DND-41 (cell line): ENCODE data around the gene PRR5L.

Source experiments
- CTCF ChIP-seq: IDR thresholded peaks from 2 replicates; pipeline ENCODE4 v1.5.1; 2012; ENCODE audit warnings: borderline replicate concordance, low read length, moderate library complexity, mild to moderate bottlenecking; ENCODE audit not compliant: poor library complexity, severe bottlenecking; ENCODE audit errors: extremely low read depth
- EZH2 ChIP-seq: IDR thresholded peaks from 3 replicates; pipeline ENCODE4 v1.6.1; 2012; ENCODE audit warnings: borderline replicate concordance, low read depth, mild to moderate bottlenecking, moderate library complexity, low read length, inconsistent platforms; ENCODE audit not compliant: severe bottlenecking

GRCh38 chr11:36438126-36438525 lies 142.0 kb downstream of the PRR5L start:
- TF ChIP-seq CTCF (no peak), EZH2 (no peak)
